ENCODE results near the gene TMEM98.

The TMEM98 gene

DNA sequence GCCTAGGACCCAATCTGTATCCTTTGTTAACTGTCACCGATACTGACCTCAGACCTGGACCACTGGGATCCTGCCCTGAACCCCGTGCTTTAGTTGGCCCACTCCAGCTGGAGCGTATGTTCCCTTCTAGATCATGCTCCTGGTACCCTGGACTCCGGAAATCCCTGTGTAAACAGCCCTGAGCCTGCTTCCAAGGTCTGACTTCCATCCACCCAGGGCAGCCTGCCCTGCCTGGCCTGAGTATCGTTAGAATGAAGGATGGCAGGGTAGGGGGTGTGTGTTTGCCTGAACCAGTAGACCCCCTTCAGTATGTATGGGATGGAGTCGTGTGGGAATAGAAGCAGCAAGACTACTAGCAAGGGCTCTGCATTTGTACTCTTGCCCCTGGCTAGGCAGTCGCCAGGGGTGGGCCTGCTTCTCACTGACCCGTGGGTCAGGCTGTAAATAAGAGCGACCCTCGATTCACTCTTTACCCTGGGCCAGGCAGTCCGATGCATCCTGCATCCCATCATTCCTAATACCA lies 691 bp upstream of the TMEM98 start:
- TF ChIP-seq CTCF (IDR thresholded peaks at IDR 0.05), result no peak
- no peak for TF ChIP-seq ZFX (IDR thresholded peaks at IDR 0.05; ENCODE audit: borderline replicate concordance)
- no peak overlapping the region for H3K27ac ChIP-seq

- H3K27ac ChIP-seq, result no peak overlapping the region
- TF ChIP-seq ZFX (IDR thresholded peaks at IDR 0.05; ENCODE audit: borderline replicate concordance), result no peak
- no peak for TF ChIP-seq CTCF (IDR thresholded peaks at IDR 0.05)
These were observed 908 bp downstream of the TMEM98 start for GRCh38 chr17:32928586-32929535.

GRCh38 chr17:32929588-32929987 lies 1.6 kb downstream of the TMEM98 start:
- TF ChIP-seq CTCF (IDR thresholded peaks at IDR 0.05) (no peak), ZFX (IDR thresholded peaks at IDR 0.05; ENCODE audit: borderline replicate concordance) (no peak)
- no peak overlapping the region for H3K27ac ChIP-seq

DNA sequence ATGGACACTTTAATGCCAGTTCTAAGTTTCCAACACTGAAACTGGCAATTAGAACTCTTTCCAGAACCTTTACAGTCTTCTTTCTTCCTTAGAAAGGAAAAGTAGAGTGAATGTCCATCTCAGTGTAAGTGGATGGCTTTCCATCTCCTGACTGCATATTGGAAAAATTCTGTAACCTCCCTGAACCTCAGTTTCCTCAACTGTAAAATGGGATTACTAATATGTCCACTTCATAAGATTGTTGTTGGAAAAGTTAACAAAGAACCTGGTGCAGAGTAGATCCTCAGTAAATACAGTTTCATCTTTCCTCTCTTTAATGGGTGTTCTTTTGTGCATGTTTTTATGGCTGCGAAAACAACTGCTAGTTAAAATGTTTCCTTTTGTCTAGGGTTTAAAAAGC lies 2.6 kb downstream of the TMEM98 start:
- TF ChIP-seq ZFX (IDR thresholded peaks at IDR 0.05; ENCODE audit: borderline replicate concordance), result no peak
- no peak for TF ChIP-seq CTCF (IDR thresholded peaks at IDR 0.05)
- no peak overlapping the region for H3K27ac ChIP-seq

GRCh38 chr17:32931686-32932085 lies 3.7 kb downstream of the TMEM98 start:
- no peak for TF ChIP-seq ZFX (IDR thresholded peaks at IDR 0.05; ENCODE audit: borderline replicate concordance)
- TF ChIP-seq CTCF (IDR thresholded peaks at IDR 0.05), result no peak
- no peak overlapping the region for H3K27ac ChIP-seq

- no peak overlapping the region for H3K27ac ChIP-seq
- TF ChIP-seq ZFX (IDR thresholded peaks at IDR 0.05; ENCODE audit: borderline replicate concordance) (no peak), CTCF (IDR thresholded peaks at IDR 0.05) (no peak)
These were observed 5.9 kb downstream of the TMEM98 start for GRCh38 chr17:32933881-32934280.

- TF ChIP-seq ZFX (IDR thresholded peaks at IDR 0.05; ENCODE audit: borderline replicate concordance) (no peak), CTCF (IDR thresholded peaks at IDR 0.05) (no peak)
- H3K27ac ChIP-seq, result no peak overlapping the region
These were observed 7.8 kb downstream of the TMEM98 start for GRCh38 chr17:32935726-32936125.
